A549 (cell line): ENCODE data around the gene METTL24. TPM values are rescaled to one million over a fixed set of nuclear protein-coding genes. Genes with fewer than 3 reads are reported as not detected.

ENCODE experiments used
- ATAC-seq, 2 experiments: fragments of 200-7000 bp in 1 of 2; fragments of >200 bp in 1 of 2; cut with Nextera tagmentation in 1 of 2; cut with Tn5 transposase in 1 of 2; 3 replicates each; pipeline versions ENCODE4 v1.8.0 to v1.9.1; 2018 to 2020; ENCODE audit warnings: mild to moderate bottlenecking in 1 of 2, moderate library complexity in 1 of 2
- CTCF ChIA-PET: fragments of 300-600 bp; sonication (Branson Sonifier 250); formaldehyde crosslinking; extraction: SDS; loops from one replicate; lab custom pipeline; 2021; ENCODE audit warnings: antibody characterized with exemption, inconsistent platforms; lab: Yijun Ruan, JAX
- POLR2A ChIA-PET: fragments of 350-600 bp; formaldehyde crosslinking; extraction: SDS; loops from one replicate; lab custom pipeline; 2021; ENCODE audit warnings: antibody characterized with exemption, inconsistent platforms; lab: Yijun Ruan, JAX
- DNase-seq, 2 experiments: peaks; one replicate each; pipeline versions ENCODE4 v3.0.0 to v3.0.0-alpha.2; 2011 to 2016; ENCODE audit warnings: low read depth in 1 of 2, low spot score in 1 of 2
- FAIRE-seq: peaks from 2 replicates; lab custom pipeline; 2011; peaks lifted over from hg19 to GRCh38; lab: Jason Lieb, UNC
- H3K27ac ChIP-seq, 2 experiments: fragments of >200 bp; sonication (Bioruptor Twin); formaldehyde crosslinking; 3 replicates each; pipeline ENCODE4 v1.5.1; 2016 to 2017
- H3K4me1 ChIP-seq: fragments of >200 bp; sonication (Bioruptor Twin); formaldehyde crosslinking; 3 replicates; pipeline ENCODE4 v1.6.1; 2016
- H3K4me2 ChIP-seq: fragments of >200 bp; sonication (Bioruptor Twin); formaldehyde crosslinking; 3 replicates; pipeline ENCODE4 v1.6.1; 2016
- H3K4me3 ChIP-seq: fragments of >200 bp; sonication (Bioruptor Twin); formaldehyde crosslinking; 3 replicates; pipeline ENCODE4 v1.5.1; 2016
- H3K9me3 ChIP-seq: fragments of >200 bp; sonication (Bioruptor Twin); formaldehyde crosslinking; 3 replicates; pipeline ENCODE4 v1.6.1; 2016
- BHLHE40 ChIP-seq: IDR thresholded peaks from 2 replicates; pipeline ENCODE4 v1.6.1; 2012; ENCODE audit warnings: low read depth, low read length, inconsistent platforms
- CHD2 ChIP-seq: fragments of 150-350 bp; IDR thresholded peaks from 2 replicates; pipeline ENCODE4 v1.6.1; 2014; ENCODE audit warnings: low read length; ENCODE audit not compliant: partially characterized antibody
- EP300 ChIP-seq, 2 experiments: fragments of >200 bp; sonication (Bioruptor Twin); formaldehyde crosslinking; IDR thresholded peaks; 2 replicates in 1 of 2; 3 replicates in 1 of 2; pipeline ENCODE4 v1.6.1; 2016 to 2017
- FOSB ChIP-seq: fragments of 250-450 bp; sonication (Bioruptor Pico); IDR thresholded peaks from 2 replicates; pipeline ENCODE4 v1.5.0; 2020; ENCODE audit warnings: mild to moderate bottlenecking, moderate library complexity
- FOSL2 ChIP-seq, 2 experiments: fragments of 450-650 bp in 1 of 2; fragments of >200 bp in 1 of 2; sonication (Bioruptor Twin) in 1 of 2; formaldehyde crosslinking; IDR thresholded peaks; 2 replicates each; pipeline versions ENCODE4 v1.5.0 to v1.6.1; 2016 to 2020; ENCODE audit warnings: mild to moderate bottlenecking in 1 of 2, moderate library complexity in 1 of 2
- FOXS1 ChIP-seq: fragments of 250-450 bp; sonication (Bioruptor Pico); IDR thresholded peaks from 2 replicates; pipeline ENCODE4 v1.5.0; 2020; ENCODE audit warnings: mild to moderate bottlenecking, moderate library complexity
- HDAC2 ChIP-seq: fragments of 200-600 bp; sonication (generic); IDR thresholded peaks from 2 replicates; pipeline ENCODE4 v1.6.1; 2016
- HOXB5 ChIP-seq: fragments of 250-450 bp; sonication (Bioruptor Pico); IDR thresholded peaks from 2 replicates; pipeline ENCODE4 v1.5.0; 2020; ENCODE audit warnings: mild to moderate bottlenecking, moderate library complexity
- JUNB ChIP-seq: fragments of >200 bp; sonication (Bioruptor Twin); formaldehyde crosslinking; IDR thresholded peaks from 2 replicates; pipeline ENCODE4 v1.6.1; 2016
- KDM1A ChIP-seq: fragments of 200-600 bp; sonication (generic); IDR thresholded peaks from 2 replicates; pipeline ENCODE4 v1.6.1; 2016; ENCODE audit warnings: low read depth, mild to moderate bottlenecking
- MYC ChIP-seq: IDR thresholded peaks from 2 replicates; pipeline ENCODE4 v1.6.1; 2012; ENCODE audit warnings: mild to moderate bottlenecking, inconsistent platforms, low read length, improper control_type of control experiment, borderline replicate concordance
- NPAS2 ChIP-seq: fragments of 250-450 bp; sonication (Bioruptor Pico); IDR thresholded peaks from 2 replicates; pipeline ENCODE4 v1.8.0; 2022; ENCODE audit warnings: mild to moderate bottlenecking, moderate library complexity, borderline replicate concordance
- NR3C1 ChIP-seq: fragments of >200 bp; sonication (Bioruptor Twin); formaldehyde crosslinking; IDR thresholded peaks from 3 replicates; pipeline ENCODE4 v1.6.1; 2017
- POLR2AphosphoS2 ChIP-seq: conservative IDR thresholded peaks from 2 replicates; pipeline ENCODE4 v1.6.1; 2012; ENCODE audit warnings: low read length, improper control_type of control experiment, inconsistent platforms
- RARB ChIP-seq: fragments of 250-450 bp; sonication (Bioruptor Pico); IDR thresholded peaks from 2 replicates; pipeline ENCODE4 v1.8.0; 2021; ENCODE audit warnings: mild to moderate bottlenecking, moderate library complexity
- RNF2 ChIP-seq: fragments of 200-600 bp; sonication (generic); IDR thresholded peaks from 2 replicates; pipeline ENCODE4 v1.6.1; 2016; ENCODE audit warnings: low read depth, mild to moderate bottlenecking, antibody characterized with exemption, moderate library complexity, borderline replicate concordance
- ZFP36 ChIP-seq: fragments of 450-650 bp; IDR thresholded peaks from 2 replicates; pipeline ENCODE4 v1.6.1; 2014; ENCODE audit warnings: borderline replicate concordance; ENCODE audit not compliant: partially characterized antibody
- WGBS: methylation state at CpG from one replicate; pipeline ENCODE4 v1.1.6; 2017; ENCODE audit errors: missing lambda C conversion rate; 5-methylcytosine and 5-hydroxymethylcytosine counted together
- polyA plus RNA-seq, 4 experiments: library from polyadenylated mRNA; depleted of rRNA in 3 of 4; stranded (reverse); fragments of >200 nt; fragmentation: RNase III in 1 of 4; extraction: RNeasy Plus Mini Kit Qiagen cat#74134 plus additional on column Dnase treatment in 1 of 4; gene quantifications; 2 replicates in 3 of 4; 3 replicates in 1 of 4; pipeline ENCODE4 v1.2.3, GENCODE V29; 2011 to 2017
- TF ChIP-seq, protein P1 (sequence below): IDR thresholded peaks from 2 replicates; pipeline ENCODE4 v1.6.1; 2012
- TF ChIP-seq, protein P2 (sequence below): fragments of 150-350 bp; IDR thresholded peaks from 2 replicates; pipeline ENCODE4 v1.6.1; 2014; ENCODE audit warnings: low read depth, mild to moderate bottlenecking, low read length
- TF ChIP-seq, protein P3 (sequence below): fragments of >200 bp; sonication (Bioruptor Twin); formaldehyde crosslinking; IDR thresholded peaks from 2 replicates; pipeline ENCODE4 v1.6.1; 2016
- TF ChIP-seq, protein P4 (sequence below): fragments of 450-650 bp; IDR thresholded peaks from 2 replicates; pipeline ENCODE4 v1.6.1; 2014; ENCODE audit warnings: antibody characterized with exemption
- TF ChIP-seq, protein P5 (sequence below): fragments of 250-450 bp; sonication (Bioruptor Pico); IDR thresholded peaks from 2 replicates; pipeline ENCODE4 v1.5.0; 2020; ENCODE audit warnings: low read depth, mild to moderate bottlenecking, moderate library complexity

The METTL24 gene
- polyA plus RNA-seq, 2 of the 4 experiments (the other 2 are of a cell fraction): not detected

DNA sequence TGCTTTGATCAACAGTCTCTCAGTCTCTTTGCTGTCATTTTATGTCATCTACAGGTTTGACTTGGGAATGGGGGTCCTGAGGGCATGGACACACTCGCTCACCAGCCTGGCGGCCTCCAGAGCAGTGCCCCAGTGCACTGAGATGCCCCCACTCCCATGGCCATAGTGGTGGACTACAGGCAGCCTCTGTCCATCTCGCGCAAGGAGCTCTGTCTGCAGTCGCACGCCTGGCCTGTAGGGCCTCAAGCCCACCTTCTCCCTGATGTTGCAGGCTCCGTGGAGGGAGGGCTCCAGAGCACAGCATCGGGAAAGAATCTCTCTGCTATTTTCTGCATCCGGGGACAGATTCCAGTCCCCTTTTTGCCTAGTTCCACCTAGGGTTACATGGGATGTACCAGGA, 34.6 kb upstream of the METTL24 start:
- POLR2A ChIA-PET: no interaction called here
- ATAC-seq: peak; percentile 48 to 50; a peak in 3 of 6 replicates
- no peak overlapping the region for H3K27ac ChIP-seq
- TF ChIP-seq POLR2AphosphoS2: no peak
- TF ChIP-seq RNF2: no peak
- no peak for TF ChIP-seq RARB
- no peak for TF ChIP-seq HOXB5 (CRISPR knock-in tag)
- TF ChIP-seq BHLHE40: no peak
- no peak for TF ChIP-seq FOSL2 (IDR thresholded peaks at IDR 0.05)
- TF ChIP-seq FOSL2 (CRISPR knock-in tag; IDR thresholded peaks at IDR 0.05): no peak
- no peak for TF ChIP-seq FOXS1 (CRISPR knock-in tag)
- TF ChIP-seq KDM1A: no peak
- TF ChIP-seq ZFP36: no peak
- no peak for TF ChIP-seq JUNB
- TF ChIP-seq, protein P1, sequence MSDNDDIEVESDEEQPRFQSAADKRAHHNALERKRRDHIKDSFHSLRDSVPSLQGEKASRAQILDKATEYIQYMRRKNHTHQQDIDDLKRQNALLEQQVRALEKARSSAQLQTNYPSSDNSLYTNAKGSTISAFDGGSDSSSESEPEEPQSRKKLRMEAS: no peak
- TF ChIP-seq, protein P2, sequence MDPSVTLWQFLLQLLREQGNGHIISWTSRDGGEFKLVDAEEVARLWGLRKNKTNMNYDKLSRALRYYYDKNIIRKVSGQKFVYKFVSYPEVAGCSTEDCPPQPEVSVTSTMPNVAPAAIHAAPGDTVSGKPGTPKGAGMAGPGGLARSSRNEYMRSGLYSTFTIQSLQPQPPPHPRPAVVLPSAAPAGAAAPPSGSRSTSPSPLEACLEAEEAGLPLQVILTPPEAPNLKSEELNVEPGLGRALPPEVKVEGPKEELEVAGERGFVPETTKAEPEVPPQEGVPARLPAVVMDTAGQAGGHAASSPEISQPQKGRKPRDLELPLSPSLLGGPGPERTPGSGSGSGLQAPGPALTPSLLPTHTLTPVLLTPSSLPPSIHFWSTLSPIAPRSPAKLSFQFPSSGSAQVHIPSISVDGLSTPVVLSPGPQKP: no peak
- no peak for TF ChIP-seq NPAS2 (CRISPR knock-in tag)
- TF ChIP-seq, protein P3, sequence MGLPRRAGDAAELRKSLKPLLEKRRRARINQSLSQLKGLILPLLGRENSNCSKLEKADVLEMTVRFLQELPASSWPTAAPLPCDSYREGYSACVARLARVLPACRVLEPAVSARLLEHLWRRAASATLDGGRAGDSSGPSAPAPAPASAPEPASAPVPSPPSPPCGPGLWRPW: no peak
- TF ChIP-seq NR3C1: no peak
- TF ChIP-seq MYC: no peak
- TF ChIP-seq, all 56 proteins: peak for 0
- Histone ChIP-seq H3K4me3 (no peak overlapping the region), H3K4me2 (no peak overlapping the region), H3K9me3 (no peaks in the 10 kb centered on the region), H3K4me1 (no peaks in the 10 kb centered on the region)
- FAIRE-seq (no peak), DNase-seq (no peak)
- CTCF ChIA-PET: interaction anchor here (1.5 to 6.5 kb wide), 5 partner anchors 10 to 688 kb away, joined by 5 to 33 read pairs (median 22); partner anchors contain the start of genes CDC40 and WASF1
- WGBS: 39% methylated on average over 4 of the region's 9 CpGs

DNA sequence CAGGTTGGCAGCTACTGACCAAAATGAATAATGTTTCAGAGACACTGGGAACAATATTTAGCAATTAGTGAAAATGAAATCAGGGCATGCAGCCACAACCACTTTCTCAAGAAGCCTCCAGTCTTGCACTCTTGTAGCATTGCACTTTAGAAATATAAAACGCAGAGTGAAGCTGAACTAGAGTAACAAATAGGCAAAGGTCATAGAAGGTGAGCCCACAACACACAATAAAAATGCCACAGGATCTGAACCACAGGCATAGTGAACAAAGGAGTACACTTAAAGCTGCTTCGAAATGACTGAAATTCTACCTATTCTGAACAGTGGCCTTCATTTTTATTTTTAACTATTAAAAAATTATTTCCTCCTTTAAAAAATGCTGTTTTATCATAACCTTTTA, 32.3 kb upstream of the METTL24 start:
- TF ChIP-seq BHLHE40 (no peak), EP300 (IDR thresholded peaks at IDR 0.05) (no peak), FOSB (CRISPR knock-in tag) (no peak), HDAC2 (no peak), CHD2 (no peak)
- TF ChIP-seq, protein P4, sequence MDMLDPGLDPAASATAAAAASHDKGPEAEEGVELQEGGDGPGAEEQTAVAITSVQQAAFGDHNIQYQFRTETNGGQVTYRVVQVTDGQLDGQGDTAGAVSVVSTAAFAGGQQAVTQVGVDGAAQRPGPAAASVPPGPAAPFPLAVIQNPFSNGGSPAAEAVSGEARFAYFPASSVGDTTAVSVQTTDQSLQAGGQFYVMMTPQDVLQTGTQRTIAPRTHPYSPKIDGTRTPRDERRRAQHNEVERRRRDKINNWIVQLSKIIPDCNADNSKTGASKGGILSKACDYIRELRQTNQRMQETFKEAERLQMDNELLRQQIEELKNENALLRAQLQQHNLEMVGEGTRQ: no peak
- TF ChIP-seq, protein P5, sequence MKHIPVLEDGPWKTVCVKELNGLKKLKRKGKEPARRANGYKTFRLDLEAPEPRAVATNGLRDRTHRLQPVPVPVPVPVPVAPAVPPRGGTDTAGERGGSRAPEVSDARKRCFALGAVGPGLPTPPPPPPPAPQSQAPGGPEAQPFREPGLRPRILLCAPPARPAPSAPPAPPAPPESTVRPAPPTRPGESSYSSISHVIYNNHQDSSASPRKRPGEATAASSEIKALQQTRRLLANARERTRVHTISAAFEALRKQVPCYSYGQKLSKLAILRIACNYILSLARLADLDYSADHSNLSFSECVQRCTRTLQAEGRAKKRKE (CRISPR knock-in tag): no peak
- no peak for DNase-seq
- H3K4me2 ChIP-seq: no peak overlapping the region
- WGBS: 15% methylated on average over 2 of the region's 2 CpGs
- ATAC-seq: no peak
- H3K4me3 ChIP-seq: no peak overlapping the region
- FAIRE-seq: no peak
- H3K4me1 ChIP-seq: no peaks in the 10 kb centered on the region
- no peak overlapping the region for H3K27ac ChIP-seq
- H3K9me3 ChIP-seq: no peaks in the 10 kb centered on the region
- POLR2A ChIA-PET: no interaction called here
- CTCF ChIA-PET: interaction anchor here (0.8 to 6.5 kb wide), 17 partner anchors 8 to 686 kb away, joined by 3 to 33 read pairs (median 4); no protein-coding TSS in a partner anchor
